ENCODE data around the gene FAM32A. TPM values are rescaled to one million over a fixed set of nuclear protein-coding genes. Genes with fewer than 3 reads are reported as not detected.

The FAM32A gene
- total and polyA plus RNA-seq, 10 of the 15 experiments (the other 5 are each of a cell fraction or from before 2014, with no cell fraction given): 33.3 to 116 (median 71.9) TPM

DNA sequence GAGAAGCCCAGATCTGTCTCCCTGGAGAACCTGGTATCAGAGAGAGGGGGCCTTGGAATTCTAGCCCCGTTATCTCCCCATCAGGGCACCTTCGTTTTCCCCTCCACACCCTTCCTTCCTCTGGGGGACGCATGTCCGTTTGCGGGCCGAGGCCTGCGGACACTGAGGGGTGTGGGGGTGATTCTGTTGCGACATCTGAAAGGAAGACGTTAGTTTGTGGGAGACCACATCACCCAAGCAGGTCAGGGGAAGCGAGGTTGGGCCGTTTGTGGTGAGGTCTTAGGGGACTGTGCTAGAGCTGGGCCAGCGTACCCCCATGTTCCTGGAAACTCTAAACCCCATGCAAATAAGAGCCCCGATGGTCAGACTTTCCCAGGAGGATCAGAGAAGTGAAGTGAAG, 45.5 kb upstream of the FAM32A start (continued):
- TF ChIP-seq, protein P1, sequence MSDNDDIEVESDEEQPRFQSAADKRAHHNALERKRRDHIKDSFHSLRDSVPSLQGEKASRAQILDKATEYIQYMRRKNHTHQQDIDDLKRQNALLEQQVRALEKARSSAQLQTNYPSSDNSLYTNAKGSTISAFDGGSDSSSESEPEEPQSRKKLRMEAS (IDR thresholded peaks at IDR 0.05; ENCODE audit: low read depth, low read length): 0 out of 2 replicates have a peak, but pooled peaks have one; percentile 42
- peak; percentile 59 to 70 for TF ChIP-seq BHLHE40 (IDR thresholded peaks at IDR 0.05; ENCODE audit: borderline replicate concordance in 1 of 2, low read depth in 2 of 2, low read length in 1 of 2)
- TF ChIP-seq, protein P2, sequence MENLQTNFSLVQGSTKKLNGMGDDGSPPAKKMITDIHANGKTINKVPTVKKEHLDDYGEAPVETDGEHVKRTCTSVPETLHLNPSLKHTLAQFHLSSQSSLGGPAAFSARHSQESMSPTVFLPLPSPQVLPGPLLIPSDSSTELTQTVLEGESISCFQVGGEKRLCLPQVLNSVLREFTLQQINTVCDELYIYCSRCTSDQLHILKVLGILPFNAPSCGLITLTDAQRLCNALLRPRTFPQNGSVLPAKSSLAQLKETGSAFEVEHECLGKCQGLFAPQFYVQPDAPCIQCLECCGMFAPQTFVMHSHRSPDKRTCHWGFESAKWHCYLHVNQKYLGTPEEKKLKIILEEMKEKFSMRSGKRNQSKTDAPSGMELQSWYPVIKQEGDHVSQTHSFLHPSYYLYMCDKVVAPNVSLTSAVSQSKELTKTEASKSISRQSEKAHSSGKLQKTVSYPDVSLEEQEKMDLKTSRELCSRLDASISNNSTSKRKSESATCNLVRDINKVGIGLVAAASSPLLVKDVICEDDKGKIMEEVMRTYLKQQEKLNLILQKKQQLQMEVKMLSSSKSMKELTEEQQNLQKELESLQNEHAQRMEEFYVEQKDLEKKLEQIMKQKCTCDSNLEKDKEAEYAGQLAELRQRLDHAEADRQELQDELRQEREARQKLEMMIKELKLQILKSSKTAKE (IDR thresholded peaks at IDR 0.05; ENCODE audit: low read depth, poor library complexity, severe bottlenecking): peak; percentile 27
- TF ChIP-seq, protein P3, sequence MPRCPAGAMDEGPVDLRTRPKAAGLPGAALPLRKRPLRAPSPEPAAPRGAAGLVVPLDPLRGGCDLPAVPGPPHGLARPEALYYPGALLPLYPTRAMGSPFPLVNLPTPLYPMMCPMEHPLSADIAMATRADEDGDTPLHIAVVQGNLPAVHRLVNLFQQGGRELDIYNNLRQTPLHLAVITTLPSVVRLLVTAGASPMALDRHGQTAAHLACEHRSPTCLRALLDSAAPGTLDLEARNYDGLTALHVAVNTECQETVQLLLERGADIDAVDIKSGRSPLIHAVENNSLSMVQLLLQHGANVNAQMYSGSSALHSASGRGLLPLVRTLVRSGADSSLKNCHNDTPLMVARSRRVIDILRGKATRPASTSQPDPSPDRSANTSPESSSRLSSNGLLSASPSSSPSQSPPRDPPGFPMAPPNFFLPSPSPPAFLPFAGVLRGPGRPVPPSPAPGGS (IDR thresholded peaks at IDR 0.05; ENCODE audit: borderline replicate concordance, insufficient read depth, low read depth, low read length, poor library complexity, severe bottlenecking): peak; percentile 57
- TF ChIP-seq PAX5 (IDR thresholded peaks at IDR 0.05; ENCODE audit: borderline replicate concordance, low read depth, low read length): peak; percentile 92
- TF ChIP-seq, protein P4, sequence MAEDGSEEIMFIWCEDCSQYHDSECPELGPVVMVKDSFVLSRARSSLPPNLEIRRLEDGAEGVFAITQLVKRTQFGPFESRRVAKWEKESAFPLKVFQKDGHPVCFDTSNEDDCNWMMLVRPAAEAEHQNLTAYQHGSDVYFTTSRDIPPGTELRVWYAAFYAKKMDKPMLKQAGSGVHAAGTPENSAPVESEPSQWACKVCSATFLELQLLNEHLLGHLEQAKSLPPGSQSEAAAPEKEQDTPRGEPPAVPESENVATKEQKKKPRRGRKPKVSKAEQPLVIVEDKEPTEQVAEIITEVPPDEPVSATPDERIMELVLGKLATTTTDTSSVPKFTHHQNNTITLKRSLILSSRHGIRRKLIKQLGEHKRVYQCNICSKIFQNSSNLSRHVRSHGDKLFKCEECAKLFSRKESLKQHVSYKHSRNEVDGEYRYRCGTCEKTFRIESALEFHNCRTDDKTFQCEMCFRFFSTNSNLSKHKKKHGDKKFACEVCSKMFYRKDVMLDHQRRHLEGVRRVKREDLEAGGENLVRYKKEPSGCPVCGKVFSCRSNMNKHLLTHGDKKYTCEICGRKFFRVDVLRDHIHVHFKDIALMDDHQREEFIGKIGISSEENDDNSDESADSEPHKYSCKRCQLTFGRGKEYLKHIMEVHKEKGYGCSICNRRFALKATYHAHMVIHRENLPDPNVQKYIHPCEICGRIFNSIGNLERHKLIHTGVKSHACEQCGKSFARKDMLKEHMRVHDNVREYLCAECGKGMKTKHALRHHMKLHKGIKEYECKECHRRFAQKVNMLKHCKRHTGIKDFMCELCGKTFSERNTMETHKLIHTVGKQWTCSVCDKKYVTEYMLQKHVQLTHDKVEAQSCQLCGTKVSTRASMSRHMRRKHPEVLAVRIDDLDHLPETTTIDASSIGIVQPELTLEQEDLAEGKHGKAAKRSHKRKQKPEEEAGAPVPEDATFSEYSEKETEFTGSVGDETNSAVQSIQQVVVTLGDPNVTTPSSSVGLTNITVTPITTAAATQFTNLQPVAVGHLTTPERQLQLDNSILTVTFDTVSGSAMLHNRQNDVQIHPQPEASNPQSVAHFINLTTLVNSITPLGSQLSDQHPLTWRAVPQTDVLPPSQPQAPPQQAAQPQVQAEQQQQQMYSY (CRISPR knock-in tag; IDR thresholded peaks at IDR 0.05): no peak
- TF ChIP-seq TCF7 (IDR thresholded peaks at IDR 0.05; ENCODE audit: borderline replicate concordance): no peak
- TF ChIP-seq MEF2A (IDR thresholded peaks at IDR 0.05; ENCODE audit: insufficient read depth, low read depth, low read length): no peak
- no peak for TF ChIP-seq CHD1 (IDR thresholded peaks at IDR 0.05; ENCODE audit: low read depth, low read length)
- TF ChIP-seq GABPA (IDR thresholded peaks at IDR 0.05; ENCODE audit: low read depth): no peak
- TF ChIP-seq BMI1 (IDR thresholded peaks at IDR 0.05; ENCODE audit: borderline replicate concordance): no peak
- TF ChIP-seq, protein P5, sequence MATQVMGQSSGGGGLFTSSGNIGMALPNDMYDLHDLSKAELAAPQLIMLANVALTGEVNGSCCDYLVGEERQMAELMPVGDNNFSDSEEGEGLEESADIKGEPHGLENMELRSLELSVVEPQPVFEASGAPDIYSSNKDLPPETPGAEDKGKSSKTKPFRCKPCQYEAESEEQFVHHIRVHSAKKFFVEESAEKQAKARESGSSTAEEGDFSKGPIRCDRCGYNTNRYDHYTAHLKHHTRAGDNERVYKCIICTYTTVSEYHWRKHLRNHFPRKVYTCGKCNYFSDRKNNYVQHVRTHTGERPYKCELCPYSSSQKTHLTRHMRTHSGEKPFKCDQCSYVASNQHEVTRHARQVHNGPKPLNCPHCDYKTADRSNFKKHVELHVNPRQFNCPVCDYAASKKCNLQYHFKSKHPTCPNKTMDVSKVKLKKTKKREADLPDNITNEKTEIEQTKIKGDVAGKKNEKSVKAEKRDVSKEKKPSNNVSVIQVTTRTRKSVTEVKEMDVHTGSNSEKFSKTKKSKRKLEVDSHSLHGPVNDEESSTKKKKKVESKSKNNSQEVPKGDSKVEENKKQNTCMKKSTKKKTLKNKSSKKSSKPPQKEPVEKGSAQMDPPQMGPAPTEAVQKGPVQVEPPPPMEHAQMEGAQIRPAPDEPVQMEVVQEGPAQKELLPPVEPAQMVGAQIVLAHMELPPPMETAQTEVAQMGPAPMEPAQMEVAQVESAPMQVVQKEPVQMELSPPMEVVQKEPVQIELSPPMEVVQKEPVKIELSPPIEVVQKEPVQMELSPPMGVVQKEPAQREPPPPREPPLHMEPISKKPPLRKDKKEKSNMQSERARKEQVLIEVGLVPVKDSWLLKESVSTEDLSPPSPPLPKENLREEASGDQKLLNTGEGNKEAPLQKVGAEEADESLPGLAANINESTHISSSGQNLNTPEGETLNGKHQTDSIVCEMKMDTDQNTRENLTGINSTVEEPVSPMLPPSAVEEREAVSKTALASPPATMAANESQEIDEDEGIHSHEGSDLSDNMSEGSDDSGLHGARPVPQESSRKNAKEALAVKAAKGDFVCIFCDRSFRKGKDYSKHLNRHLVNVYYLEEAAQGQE (IDR thresholded peaks at IDR 0.05; ENCODE audit: low read depth, low read length): no peak
- TF ChIP-seq, protein P6, sequence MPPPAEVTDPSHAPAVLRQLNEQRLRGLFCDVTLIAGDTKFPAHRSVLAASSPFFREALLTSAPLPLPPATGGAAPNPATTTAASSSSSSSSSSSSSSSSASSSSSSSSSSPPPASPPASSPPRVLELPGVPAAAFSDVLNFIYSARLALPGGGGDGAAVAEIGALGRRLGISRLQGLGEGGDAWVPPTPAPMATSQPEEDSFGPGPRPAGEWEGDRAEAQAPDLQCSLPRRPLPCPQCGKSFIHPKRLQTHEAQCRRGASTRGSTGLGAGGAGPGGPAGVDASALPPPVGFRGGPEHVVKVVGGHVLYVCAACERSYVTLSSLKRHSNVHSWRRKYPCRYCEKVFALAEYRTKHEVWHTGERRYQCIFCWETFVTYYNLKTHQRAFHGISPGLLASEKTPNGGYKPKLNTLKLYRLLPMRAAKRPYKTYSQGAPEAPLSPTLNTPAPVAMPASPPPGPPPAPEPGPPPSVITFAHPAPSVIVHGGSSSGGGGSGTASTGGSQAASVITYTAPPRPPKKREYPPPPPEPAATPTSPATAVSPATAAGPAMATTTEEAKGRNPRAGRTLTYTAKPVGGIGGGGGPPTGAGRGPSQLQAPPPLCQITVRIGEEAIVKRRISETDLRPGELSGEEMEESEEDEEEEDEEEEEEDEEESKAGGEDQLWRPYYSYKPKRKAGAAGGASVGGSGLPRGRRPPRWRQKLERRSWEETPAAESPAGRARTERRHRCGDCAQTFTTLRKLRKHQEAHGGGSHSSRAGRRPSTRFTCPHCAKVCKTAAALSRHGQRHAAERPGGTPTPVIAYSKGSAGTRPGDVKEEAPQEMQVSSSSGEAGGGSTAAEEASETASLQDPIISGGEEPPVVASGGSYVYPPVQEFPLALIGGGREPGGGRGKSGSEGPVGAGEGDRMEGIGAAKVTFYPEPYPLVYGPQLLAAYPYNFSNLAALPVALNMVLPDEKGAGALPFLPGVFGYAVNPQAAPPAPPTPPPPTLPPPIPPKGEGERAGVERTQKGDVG (CRISPR knock-in tag; IDR thresholded peaks at IDR 0.05): no peak
